ENCODE results near the gene ANAPC1.
"Not testable (repeated sequence)": the region's sequence is repeated elsewhere in the genome, so short reads cannot be mapped to it uniquely, and the experiment has no call there.

Gene ANAPC1

DNA sequence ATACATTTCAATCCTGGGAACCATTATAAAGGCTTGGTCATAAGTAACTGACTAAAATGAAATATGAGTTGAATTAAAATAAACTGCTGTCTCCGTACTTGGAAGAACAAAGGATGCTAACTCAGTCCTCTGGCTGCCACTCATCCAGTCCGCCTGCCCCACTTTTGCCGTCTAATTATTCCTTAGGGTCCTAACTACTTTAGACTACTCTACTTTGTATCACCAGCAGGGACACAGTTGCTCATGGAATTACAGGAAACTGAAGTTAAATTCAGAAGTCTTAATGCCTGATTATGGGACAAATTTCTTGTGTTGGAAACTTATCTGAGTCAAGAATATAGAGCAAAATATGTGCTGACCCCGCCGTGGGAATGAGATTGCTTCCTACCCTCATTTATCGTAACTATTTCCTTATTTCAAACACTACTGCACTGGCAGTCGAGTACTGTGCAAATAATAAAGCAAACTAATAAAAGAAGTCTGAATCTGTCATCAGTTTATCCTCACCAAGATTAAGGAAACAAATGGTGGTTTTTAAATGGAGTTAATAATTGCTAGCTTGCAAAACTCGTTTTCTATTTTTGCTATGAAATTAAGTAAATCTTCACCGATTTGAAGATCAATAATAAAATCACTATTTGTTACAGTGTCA lies 102.4 kb downstream of the ANAPC1 start:
- not testable (repeated sequence) for DNase-seq

- not testable (repeated sequence) for DNase-seq
These were observed 106.8 kb downstream of the ANAPC1 start for GRCh38 chr2:111777155-111777554.

DNA sequence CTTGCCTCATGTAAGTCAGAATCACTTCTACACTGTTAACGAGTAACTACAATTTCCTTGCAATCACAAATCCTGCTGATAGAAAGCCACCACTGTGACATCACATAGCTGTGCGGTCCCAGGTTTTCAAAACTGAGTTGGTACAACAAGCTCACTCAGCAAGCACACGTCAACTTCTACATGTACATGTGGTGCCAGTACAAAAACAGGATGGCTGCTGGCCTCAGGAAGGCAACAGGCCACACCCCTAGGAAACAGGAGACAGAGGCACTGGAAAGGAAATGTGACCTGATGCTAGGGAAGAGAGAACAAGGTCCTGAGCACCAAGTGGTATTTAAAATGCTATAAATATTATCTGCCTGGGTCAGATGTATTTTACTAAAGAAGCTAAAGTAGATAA lies 107.7 kb downstream of the ANAPC1 start:
- not testable (repeated sequence) for DNase-seq

DNA sequence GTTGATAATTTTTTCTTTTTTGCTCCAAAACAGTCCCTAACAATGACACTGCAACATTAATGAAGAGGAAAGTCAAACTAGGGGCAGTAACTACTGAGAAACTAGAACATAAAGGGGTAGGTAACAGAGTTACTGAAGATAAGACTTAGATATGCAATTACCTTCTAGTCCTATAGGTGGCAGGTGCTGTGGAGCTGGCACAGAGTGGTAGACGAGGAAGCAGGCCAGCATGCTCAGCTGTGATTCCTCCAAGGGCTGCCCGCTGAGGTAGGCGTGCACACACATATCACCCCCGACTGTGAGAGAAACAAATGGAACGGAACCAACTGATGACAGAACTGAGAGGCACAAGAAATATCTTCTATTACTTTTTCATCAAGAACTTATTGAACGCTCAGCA lies 111.8 kb downstream of the ANAPC1 start:
- DNase-seq, result not testable (repeated sequence)

- DNase-seq, result not testable (repeated sequence)
These were observed 112.9 kb downstream of the ANAPC1 start for GRCh38 chr2:111770916-111771658.

GRCh38 chr2:111768266-111769190 lies 115.5 kb downstream of the ANAPC1 start:
- not testable (repeated sequence) for DNase-seq

- not testable (repeated sequence) for DNase-seq
These were observed 116.9 kb downstream of the ANAPC1 start for GRCh38 chr2:111767087-111767486.

- not testable (repeated sequence) for DNase-seq
These were observed 117.7 kb downstream of the ANAPC1 start for GRCh38 chr2:111766295-111766694.

- not testable (repeated sequence) for DNase-seq
These were observed 119.8 kb downstream of the ANAPC1 start for GRCh38 chr2:111764151-111764550.

DNA sequence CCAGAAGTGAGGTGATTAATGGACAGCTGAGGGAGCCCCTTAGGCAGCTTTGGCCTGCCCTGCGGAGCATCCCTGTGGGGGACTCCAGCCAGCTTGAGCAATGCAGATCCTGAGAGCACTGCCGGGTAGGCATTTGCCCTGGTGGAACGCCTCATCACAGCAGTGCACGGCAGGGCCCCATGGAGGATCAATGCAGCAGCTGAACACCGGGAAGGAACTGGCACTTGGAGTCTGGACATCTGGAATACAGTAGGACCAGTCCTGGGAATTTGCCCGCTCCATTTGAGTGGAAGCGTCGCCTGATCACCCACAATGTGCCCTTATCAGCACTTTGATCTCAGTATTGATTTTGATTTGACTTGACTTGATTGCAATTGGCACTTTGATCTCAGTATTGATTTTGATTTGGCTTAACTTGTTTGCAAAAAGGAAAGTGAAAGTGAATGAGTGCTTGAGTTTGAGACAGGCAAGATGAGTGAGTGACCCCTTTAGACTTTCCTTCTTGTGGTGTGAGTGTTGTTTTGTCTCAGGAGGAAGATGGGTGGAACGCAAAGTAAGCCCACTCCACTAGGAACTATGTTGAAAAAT lies 123.2 kb downstream of the ANAPC1 start:
- not testable (repeated sequence) for DNase-seq

GRCh38 chr2:111752533-111752932 lies 131.5 kb downstream of the ANAPC1 start:
- DNase-seq, result not testable (repeated sequence)

DNA sequence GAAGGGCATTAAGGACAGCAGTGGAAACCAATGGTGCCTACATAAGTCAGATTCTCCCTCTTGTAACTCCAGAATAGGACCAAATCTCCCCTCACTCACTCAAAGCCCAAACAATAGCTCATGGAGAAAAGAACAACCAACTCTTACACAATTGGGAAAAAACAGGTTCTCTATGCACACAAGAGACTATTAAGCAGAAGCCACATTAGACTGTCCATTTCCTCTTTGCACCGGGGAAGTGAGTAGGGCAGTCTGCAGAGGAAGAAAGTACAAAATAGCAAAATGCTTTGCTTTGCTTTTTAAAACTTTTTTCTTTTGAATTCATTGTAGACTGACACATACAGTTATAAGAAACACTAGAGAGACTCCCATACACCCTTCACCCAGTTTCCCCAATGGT lies 133.4 kb downstream of the ANAPC1 start:
- DNase-seq, result not testable (repeated sequence)

DNA sequence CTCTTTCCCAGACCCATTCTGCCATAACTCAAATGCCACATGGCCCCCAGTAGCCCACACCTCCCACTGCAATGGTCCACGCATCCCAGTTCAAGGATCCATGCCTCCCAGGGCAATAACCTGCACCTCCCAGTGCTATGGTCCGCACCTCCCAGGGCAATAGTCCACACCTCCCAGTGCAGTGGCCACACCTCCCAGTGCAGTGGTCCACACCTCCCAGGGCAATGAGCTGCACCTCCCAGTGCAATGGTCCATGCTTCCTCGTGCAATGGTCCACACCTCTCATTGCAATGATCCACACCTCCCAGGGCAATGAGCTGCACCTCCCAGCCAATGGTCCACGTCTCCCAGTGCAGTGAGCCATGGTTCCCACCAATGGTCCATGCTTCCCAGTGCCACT lies 135.6 kb downstream of the ANAPC1 start:
- not testable (repeated sequence) for DNase-seq

GRCh38 chr2:111747410-111748115 lies 136.4 kb downstream of the ANAPC1 start:
- DNase-seq, result peak; percentile 68

DNA sequence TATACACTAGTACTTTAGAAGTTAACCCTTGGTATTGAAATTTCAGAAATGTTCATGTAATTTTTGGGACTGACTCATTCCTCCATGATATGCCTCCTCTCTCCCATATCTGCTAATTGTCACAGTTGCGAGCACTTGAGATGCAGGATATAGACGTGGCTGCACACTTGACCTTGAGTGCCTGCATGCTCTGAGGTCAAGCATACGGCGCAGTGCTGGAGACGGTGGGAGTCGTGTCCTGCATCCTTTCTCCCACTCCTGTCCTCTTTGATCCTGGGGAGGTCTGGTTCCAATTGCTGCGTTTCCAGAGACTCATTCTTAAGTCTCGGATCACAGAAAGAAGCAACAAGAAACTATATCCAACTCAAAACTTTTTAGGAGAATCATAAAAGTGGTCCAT lies 139.2 kb downstream of the ANAPC1 start:
- not testable (repeated sequence) for DNase-seq

DNA sequence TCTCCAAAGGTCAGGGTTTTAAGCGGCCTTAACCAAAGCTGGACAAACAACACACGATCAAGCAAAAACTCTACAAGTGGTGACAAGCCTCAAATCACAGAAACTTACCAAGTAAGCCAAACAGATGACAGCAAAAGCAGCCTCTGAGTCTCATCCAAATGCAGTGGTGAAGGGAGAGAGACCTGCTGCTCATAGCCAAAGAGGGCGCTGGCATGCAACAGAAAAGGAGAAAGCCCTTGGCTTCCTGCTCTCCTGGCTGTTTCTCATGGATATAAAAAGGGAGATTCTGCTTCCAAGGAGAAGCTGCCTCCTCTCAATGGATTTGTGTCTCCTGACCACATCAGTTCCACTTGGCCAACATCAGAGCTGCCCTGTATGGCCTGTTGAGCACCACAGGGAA lies 142.5 kb downstream of the ANAPC1 start:
- DNase-seq, result not testable (repeated sequence)

GRCh38 chr2:111735838-111736721 lies 147.9 kb downstream of the ANAPC1 start:
- DNase-seq, result not testable (repeated sequence)

DNA sequence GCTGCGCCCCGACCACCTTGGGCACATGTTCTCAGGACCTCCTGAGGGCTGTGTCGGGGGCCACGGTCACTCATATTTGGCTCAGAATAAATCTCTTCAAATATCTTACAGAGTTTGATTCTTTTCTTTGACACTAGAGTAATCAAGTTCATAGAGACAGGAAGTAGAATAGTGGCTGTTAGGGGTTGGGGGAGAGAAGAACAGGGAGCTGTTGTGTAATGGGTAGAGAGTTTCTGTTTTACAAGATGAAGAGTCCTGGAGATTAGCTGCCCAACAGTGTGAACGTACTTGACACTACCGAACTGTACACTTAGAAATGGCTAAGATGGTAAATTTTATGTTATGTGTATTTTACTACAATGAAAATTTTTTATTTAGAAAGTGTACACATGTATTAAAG lies 148.6 kb downstream of the ANAPC1 start:
- not testable (repeated sequence) for DNase-seq

- DNase-seq, result not testable (repeated sequence)
These were observed 154.1 kb downstream of the ANAPC1 start for GRCh38 chr2:111729812-111730458.

- not testable (repeated sequence) for DNase-seq
These were observed 156.3 kb downstream of the ANAPC1 start for GRCh38 chr2:111727611-111728110.

Data from stimulated activated CD4-positive, alpha-beta T cell treated with anti-CD3 and anti-CD28 coated beads, Interleukin-4, amount 100 ng/mL, for 1 hour (primary cell).